A549 (cell line): Measurements from ENCODE around the gene RTN4. TPM values are rescaled to one million over a fixed set of nuclear protein-coding genes. Genes with fewer than 3 reads are reported as not detected.

Source experiments
- ATAC-seq, 2 experiments: fragments of 200-7000 bp in 1 of 2; fragments of >200 bp in 1 of 2; cut with Nextera tagmentation in 1 of 2; cut with Tn5 transposase in 1 of 2; 3 replicates each; pipeline versions ENCODE4 v1.8.0 to v1.9.1; 2018 to 2020; ENCODE audit warnings: mild to moderate bottlenecking in 1 of 2, moderate library complexity in 1 of 2
- CTCF ChIA-PET: fragments of 300-600 bp; sonication (Branson Sonifier 250); formaldehyde crosslinking; extraction: SDS; loops from one replicate; lab custom pipeline; 2021; ENCODE audit warnings: antibody characterized with exemption, inconsistent platforms; lab: Yijun Ruan, JAX
- POLR2A ChIA-PET: fragments of 350-600 bp; formaldehyde crosslinking; extraction: SDS; loops from one replicate; lab custom pipeline; 2021; ENCODE audit warnings: antibody characterized with exemption, inconsistent platforms; lab: Yijun Ruan, JAX
- DNase-seq, 2 experiments: peaks; one replicate each; pipeline versions ENCODE4 v3.0.0 to v3.0.0-alpha.2; 2011 to 2016; ENCODE audit warnings: low read depth in 1 of 2, low spot score in 1 of 2
- FAIRE-seq: peaks from 2 replicates; lab custom pipeline; 2011; peaks lifted over from hg19 to GRCh38; lab: Jason Lieb, UNC
- H3K27ac ChIP-seq, 2 experiments: fragments of >200 bp; sonication (Bioruptor Twin); formaldehyde crosslinking; 3 replicates each; pipeline ENCODE4 v1.5.1; 2016 to 2017
- H3K4me1 ChIP-seq: fragments of >200 bp; sonication (Bioruptor Twin); formaldehyde crosslinking; 3 replicates; pipeline ENCODE4 v1.6.1; 2016
- H3K4me2 ChIP-seq: fragments of >200 bp; sonication (Bioruptor Twin); formaldehyde crosslinking; 3 replicates; pipeline ENCODE4 v1.6.1; 2016
- H3K4me3 ChIP-seq: fragments of >200 bp; sonication (Bioruptor Twin); formaldehyde crosslinking; 3 replicates; pipeline ENCODE4 v1.5.1; 2016
- H3K9me3 ChIP-seq: fragments of >200 bp; sonication (Bioruptor Twin); formaldehyde crosslinking; 3 replicates; pipeline ENCODE4 v1.6.1; 2016
- HOXA7 ChIP-seq: fragments of 250-450 bp; sonication (Bioruptor Pico); IDR thresholded peaks from 2 replicates; pipeline ENCODE4 v1.5.0; 2020; ENCODE audit warnings: mild to moderate bottlenecking, moderate library complexity
- MAFK ChIP-seq: fragments of 450-650 bp; IDR thresholded peaks from 2 replicates; pipeline ENCODE4 v1.6.1; 2014; ENCODE audit not compliant: partially characterized antibody
- NPAS2 ChIP-seq: fragments of 250-450 bp; sonication (Bioruptor Pico); IDR thresholded peaks from 2 replicates; pipeline ENCODE4 v1.8.0; 2022; ENCODE audit warnings: mild to moderate bottlenecking, moderate library complexity, borderline replicate concordance
- POLR2A ChIP-seq: IDR thresholded peaks from 2 replicates; pipeline ENCODE4 v1.6.1; 2012; ENCODE audit warnings: mild to moderate bottlenecking, low read length
- RAD21 ChIP-seq, 2 experiments: fragments of >200 bp in 1 of 2; sonication (Bioruptor Twin) in 1 of 2; formaldehyde crosslinking in 1 of 2; IDR thresholded peaks in 1 of 2; conservative IDR thresholded peaks in 1 of 2; 2 replicates in 1 of 2; 3 replicates in 1 of 2; pipeline ENCODE4 v1.6.1; 2012 to 2018; ENCODE audit warnings: inconsistent platforms in 1 of 2
- RARB ChIP-seq: fragments of 250-450 bp; sonication (Bioruptor Pico); IDR thresholded peaks from 2 replicates; pipeline ENCODE4 v1.8.0; 2021; ENCODE audit warnings: mild to moderate bottlenecking, moderate library complexity
- RCOR1 ChIP-seq: fragments of 150-350 bp; IDR thresholded peaks from 2 replicates; pipeline ENCODE4 v1.6.1; 2014; ENCODE audit warnings: antibody characterized with exemption, low read length, low read depth
- SMC3 ChIP-seq: fragments of >200 bp; sonication (Bioruptor Twin); formaldehyde crosslinking; IDR thresholded peaks from 3 replicates; pipeline ENCODE4 v1.6.1; 2018; ENCODE audit warnings: inconsistent platforms
- ZFP36 ChIP-seq: fragments of 450-650 bp; IDR thresholded peaks from 2 replicates; pipeline ENCODE4 v1.6.1; 2014; ENCODE audit warnings: borderline replicate concordance; ENCODE audit not compliant: partially characterized antibody
- WGBS: methylation state at CpG from one replicate; pipeline ENCODE4 v1.1.6; 2017; ENCODE audit errors: missing lambda C conversion rate; 5-methylcytosine and 5-hydroxymethylcytosine counted together
- polyA plus RNA-seq, 4 experiments: library from polyadenylated mRNA; depleted of rRNA in 3 of 4; stranded (reverse); fragments of >200 nt; fragmentation: RNase III in 1 of 4; extraction: RNeasy Plus Mini Kit Qiagen cat#74134 plus additional on column Dnase treatment in 1 of 4; gene quantifications; 2 replicates in 3 of 4; 3 replicates in 1 of 4; pipeline ENCODE4 v1.2.3, GENCODE V29; 2011 to 2017
- TF ChIP-seq, protein P1 (sequence below): IDR thresholded peaks from 2 replicates; pipeline ENCODE4 v1.6.1; 2012; ENCODE audit warnings: low read depth, borderline replicate concordance
- TF ChIP-seq, protein P2 (sequence below): fragments of >200 bp; sonication (Bioruptor Twin); formaldehyde crosslinking; IDR thresholded peaks from 3 replicates; pipeline ENCODE4 v1.5.1; 2016

Gene RTN4
- polyA plus RNA-seq, 2 of the 4 experiments (the other 2 are of a cell fraction), result 302 to 403 TPM

GRCh38 chr2:55017428-55017827 lies 32.8 kb downstream of the RTN4 start:
- ATAC-seq (no peak), FAIRE-seq (no peak), DNase-seq (no peak)
- H3K4me3 ChIP-seq, result no peak overlapping the region
- ChIA-PET CTCF (interaction anchor here (1.7 to 16.6 kb wide), 3 partner anchors 32 to 153 kb away, joined by 4 to 351 read pairs (median 64); partner anchors contain the start of gene RTN4), POLR2A (interaction anchor here (0.5 kb wide), 1 partner anchor 205 kb away, joined by 5 read pairs; no protein-coding TSS in a partner anchor)
- no peak overlapping the region for H3K27ac ChIP-seq
- WGBS, result 94% methylated on average over 3 of the region's 3 CpGs
- no peaks in the 10 kb centered on the region for H3K9me3 ChIP-seq
- TF ChIP-seq, protein P1, sequence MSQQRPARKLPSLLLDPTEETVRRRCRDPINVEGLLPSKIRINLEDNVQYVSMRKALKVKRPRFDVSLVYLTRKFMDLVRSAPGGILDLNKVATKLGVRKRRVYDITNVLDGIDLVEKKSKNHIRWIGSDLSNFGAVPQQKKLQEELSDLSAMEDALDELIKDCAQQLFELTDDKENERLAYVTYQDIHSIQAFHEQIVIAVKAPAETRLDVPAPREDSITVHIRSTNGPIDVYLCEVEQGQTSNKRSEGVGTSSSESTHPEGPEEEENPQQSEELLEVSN, result no peak
- no peak for TF ChIP-seq ZFP36
- TF ChIP-seq, protein P2, sequence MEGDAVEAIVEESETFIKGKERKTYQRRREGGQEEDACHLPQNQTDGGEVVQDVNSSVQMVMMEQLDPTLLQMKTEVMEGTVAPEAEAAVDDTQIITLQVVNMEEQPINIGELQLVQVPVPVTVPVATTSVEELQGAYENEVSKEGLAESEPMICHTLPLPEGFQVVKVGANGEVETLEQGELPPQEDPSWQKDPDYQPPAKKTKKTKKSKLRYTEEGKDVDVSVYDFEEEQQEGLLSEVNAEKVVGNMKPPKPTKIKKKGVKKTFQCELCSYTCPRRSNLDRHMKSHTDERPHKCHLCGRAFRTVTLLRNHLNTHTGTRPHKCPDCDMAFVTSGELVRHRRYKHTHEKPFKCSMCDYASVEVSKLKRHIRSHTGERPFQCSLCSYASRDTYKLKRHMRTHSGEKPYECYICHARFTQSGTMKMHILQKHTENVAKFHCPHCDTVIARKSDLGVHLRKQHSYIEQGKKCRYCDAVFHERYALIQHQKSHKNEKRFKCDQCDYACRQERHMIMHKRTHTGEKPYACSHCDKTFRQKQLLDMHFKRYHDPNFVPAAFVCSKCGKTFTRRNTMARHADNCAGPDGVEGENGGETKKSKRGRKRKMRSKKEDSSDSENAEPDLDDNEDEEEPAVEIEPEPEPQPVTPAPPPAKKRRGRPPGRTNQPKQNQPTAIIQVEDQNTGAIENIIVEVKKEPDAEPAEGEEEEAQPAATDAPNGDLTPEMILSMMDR, result no peak
- TF ChIP-seq POLR2A, result no peak
- TF ChIP-seq RARB (CRISPR knock-in tag), result 0 out of 2 replicates have a peak, but pooled peaks have one; percentile 29
- TF ChIP-seq HOXA7, result 0 out of 2 replicates have a peak, but pooled peaks have one; percentile 60
- TF ChIP-seq RCOR1, result no peak
- peaks cover 64% of the 10 kb centered on the region for H3K4me1 ChIP-seq
- 0 out of 3 replicates have a peak overlapping the region, but pooled peaks have one; percentile 7 for H3K4me2 ChIP-seq

DNA sequence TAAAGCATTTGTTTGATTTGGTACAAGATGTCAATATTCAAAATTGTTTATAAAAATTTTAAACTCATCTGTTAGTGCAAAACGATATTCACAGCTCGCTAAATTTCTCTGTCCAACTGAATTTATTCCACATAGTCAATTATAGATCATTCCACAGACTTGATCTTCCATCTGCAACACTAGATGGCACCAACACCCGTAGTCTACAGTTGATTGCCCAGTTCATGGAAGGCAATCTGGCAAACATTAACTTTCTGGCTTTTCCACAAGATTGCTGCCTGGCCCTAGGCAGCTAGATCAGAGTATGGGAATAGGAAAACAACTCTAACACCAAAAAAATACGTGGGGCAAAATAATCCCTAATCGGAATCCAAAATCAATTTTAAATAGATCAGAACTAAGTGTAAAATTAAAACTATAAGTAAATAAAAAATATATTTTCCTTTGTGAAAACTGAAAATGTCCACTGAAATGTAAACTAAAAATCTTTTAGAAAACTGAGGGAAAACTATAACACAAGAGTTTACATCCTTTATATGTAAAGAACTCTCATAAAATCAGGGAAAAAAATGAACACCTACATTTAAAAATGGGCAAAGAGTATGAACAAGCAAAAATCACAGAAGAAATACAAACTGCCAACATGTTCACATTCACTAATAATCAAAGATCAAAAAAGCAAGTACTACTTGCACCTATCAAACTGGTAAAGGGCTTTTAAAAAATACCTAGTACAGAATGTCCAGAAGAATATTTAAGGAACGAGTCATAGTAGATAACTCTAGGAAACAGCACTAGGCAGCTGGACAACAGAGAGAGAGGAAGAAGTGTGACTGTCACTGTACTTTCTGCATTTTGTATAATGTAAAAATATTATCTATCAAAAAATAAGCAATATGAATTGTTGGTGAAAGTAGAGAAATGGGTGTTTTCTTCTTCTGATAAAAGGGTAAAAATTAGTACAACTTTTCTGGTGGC lies 35.0 kb downstream of the RTN4 start:
- Histone ChIP-seq H3K9me3 (no peaks in the 10 kb centered on the region), H3K4me3 (no peak overlapping the region), H3K4me2 (peak overlapping the region; percentile 80), H3K4me1 (peaks cover 86% of the 10 kb centered on the region), H3K27ac (peak overlapping the region; percentile 3 to 32; a peak in 2 of 6 replicates)
- TF ChIP-seq MAFK, result no peak
- TF ChIP-seq SMC3, result peak; percentile 89
- TF ChIP-seq, protein P2, result peak; percentile 93
- TF ChIP-seq RAD21 (conservative IDR thresholded peaks at IDR 0.05 in 1 of 2, IDR thresholded peaks at IDR 0.05 in 1 of 2), result peak; percentile 91 to 95
- 3% methylated on average over 6 of the region's 6 CpGs for WGBS
- ATAC-seq (peak; percentile 83 to 88), FAIRE-seq (peak; percentile 70), DNase-seq (peak; percentile 71 to 89)
- ChIA-PET POLR2A (interaction anchor here (1.0 kb wide), 1 partner anchor 153 kb away, joined by 3 read pairs; no protein-coding TSS in a partner anchor), CTCF (interaction anchor here (0.6 to 16.6 kb wide), 35 partner anchors 9 to 288 kb away, joined by 3 to 351 read pairs (median 4); partner anchors contain the start of gene RTN4)

DNA sequence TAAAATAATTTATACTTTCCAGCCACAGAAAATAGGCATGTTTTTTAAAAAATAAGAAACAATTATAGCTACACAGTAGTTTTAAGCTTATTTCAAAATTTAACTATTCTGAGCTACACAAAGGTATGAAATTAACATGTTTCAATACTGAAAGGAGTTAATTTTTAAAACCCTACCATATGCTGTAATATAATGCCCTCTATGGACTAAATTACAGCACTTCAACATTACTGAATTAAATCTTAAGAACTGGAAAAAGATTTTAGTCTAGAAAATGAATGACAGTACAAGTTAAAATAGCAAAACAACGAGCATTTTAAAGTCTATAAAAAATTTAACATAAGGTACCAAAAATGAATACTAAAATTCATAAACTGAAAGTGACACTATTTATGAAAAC lies 36.3 kb downstream of the RTN4 start:
- peak overlapping the region in 1 of 2 experiments; percentile 55; a peak in 1 of 6 replicates for H3K27ac ChIP-seq
- FAIRE-seq (no peak), DNase-seq (no peak), ATAC-seq (no peak)
- H3K9me3 ChIP-seq, result no peaks in the 10 kb centered on the region
- 25% methylated on average over 1 of the region's 1 CpG for WGBS
- POLR2A ChIA-PET, result interaction anchor here (0.8 kb wide), 1 partner anchor 37 kb away, joined by 4 read pairs; the partner anchor contains the start of gene RTN4
- TF ChIP-seq, protein P2, result peak; percentile 37; the same call in 2 of the 3 replicates
- peak; percentile 54 to 67 for TF ChIP-seq RAD21 (conservative IDR thresholded peaks at IDR 0.05 in 1 of 2, IDR thresholded peaks at IDR 0.05 in 1 of 2)
- TF ChIP-seq SMC3, result 0 out of 3 replicates have a peak, but pooled peaks have one; percentile 24
- no peak for TF ChIP-seq NPAS2 (CRISPR knock-in tag)
- TF ChIP-seq, all 56 proteins: peak for 3
- peaks cover 90% of the 10 kb centered on the region for H3K4me1 ChIP-seq
- H3K4me3 ChIP-seq, result no peak overlapping the region
- CTCF ChIA-PET, result interaction anchor here (0.8 to 16.6 kb wide), 20 partner anchors 7 to 295 kb away, joined by 3 to 351 read pairs (median 5); partner anchors contain the start of gene RTN4
- peak overlapping the region; percentile 80 for H3K4me2 ChIP-seq
